GM21717 (cell line): ENCODE data around the gene KRT8.
"Not testable (repeated sequence)": the region's sequence is repeated elsewhere in the genome, so short reads cannot be mapped to it uniquely, and the experiment has no call there.

Experiments
- ATAC-seq: cut with Tn5 transposase; IDR thresholded peaks from one replicate; pipeline ENCODE4 v1.9.1; 2021; ENCODE audit warnings: mild to moderate bottlenecking, moderate library complexity; ENCODE audit not compliant: unreplicated experiment

The KRT8 gene

DNA sequence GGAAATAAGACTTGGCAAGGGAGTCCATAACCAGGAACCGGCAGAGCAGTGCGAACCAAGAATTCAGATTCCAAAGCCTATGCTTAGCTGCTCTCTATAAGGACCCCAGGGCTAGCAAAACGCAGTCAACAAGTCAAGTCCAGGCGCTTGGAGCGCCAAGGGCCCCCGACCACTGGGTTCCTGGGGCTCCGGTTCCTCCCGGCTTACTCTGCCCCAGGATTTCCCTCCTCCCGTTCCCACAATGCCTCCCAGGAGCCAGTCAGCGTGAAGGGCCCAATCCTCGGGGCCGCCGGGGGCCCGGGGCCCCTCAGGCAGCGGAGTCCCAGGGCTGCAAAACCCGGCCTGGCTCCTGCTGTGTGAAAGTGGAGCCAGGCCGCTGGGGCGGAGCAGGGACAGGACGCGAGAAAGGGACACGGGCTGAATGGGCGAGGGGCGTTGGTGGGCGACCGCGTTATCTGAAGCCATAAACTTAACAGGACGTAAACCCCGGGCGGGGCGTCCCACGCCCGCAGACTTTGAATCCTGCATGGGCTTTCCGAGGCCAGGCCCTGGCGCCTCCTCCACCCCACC, 1.5 kb downstream of the KRT8 start:
- ATAC-seq = no peak

DNA sequence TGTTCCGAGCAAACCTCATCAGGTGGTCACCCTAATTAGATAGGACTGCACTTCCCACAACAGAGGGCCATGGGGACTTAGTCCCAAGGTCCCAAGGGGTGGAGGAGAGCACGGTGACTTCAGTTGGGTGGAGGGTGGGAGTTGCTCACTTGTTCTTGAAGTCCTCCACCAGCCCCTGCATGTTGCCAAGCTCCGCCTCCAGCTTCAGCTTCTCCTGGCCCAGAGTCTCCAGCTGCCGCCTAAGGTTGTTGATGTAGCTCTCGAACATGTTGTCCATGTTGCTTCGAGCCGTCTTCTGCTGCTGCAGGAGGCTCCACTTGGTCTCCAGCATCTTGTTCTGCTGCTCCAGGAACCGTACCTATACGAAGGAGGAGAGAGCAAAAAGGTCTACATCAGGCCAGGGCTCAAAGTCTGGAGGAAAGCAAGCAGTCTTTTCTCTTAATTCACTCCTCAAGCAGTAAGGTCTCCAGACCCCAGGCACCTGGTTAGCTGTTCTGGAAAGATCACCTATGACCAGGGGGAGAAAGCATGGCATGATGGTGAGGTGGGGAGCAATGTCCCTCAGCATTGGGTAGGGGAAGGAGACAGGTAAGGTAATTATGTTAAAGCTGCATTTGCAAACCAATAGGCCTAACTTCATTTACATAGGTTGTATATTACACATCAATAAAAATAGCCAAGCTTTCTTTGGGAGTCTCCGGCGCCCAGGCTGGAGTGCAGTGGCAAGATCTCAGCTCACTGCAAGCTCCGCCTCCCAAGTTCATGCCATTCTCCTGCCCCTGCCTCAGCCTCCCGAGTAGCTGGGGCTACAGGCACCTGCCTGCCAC, 2.9 kb downstream of the KRT8 start:
- ATAC-seq = no peak

GRCh38 chr12:52900896-52901714, 3.8 kb downstream of the KRT8 start:
- ATAC-seq = no peak

DNA sequence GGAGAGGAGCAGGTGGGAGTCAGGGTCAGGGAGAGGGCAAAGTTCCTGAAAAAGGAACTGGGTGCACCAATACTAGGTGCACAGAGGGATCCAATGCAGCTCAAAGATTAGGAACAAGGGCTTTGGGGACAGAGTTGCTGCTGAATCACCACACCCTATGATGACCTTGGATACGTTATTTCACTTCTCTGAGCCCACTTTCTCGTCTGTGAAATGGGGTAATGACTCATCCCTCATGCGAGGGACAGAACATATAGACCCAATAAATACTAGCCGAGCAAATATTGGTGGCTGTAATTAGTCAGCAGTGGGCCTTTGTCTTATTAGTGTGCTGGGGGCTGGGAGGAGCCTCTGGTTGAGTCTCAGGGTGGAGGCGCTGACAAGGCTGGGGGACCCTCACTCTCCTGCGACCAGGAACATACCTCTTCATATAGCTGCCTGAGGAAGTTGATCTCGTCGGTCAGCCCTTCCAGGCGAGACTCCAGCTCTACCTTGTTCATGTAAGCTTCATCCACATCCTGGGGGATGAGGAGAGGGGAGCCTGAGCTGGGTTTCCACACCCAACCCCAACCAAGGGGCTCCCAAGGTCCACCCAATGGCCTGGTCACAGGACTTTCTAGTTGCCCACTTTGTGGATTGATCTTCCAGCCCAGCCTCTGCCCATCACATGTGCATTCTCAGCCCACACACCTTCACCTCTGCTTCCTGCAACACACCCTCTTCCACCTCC, 4.5 kb downstream of the KRT8 start:
- no peak for ATAC-seq

DNA sequence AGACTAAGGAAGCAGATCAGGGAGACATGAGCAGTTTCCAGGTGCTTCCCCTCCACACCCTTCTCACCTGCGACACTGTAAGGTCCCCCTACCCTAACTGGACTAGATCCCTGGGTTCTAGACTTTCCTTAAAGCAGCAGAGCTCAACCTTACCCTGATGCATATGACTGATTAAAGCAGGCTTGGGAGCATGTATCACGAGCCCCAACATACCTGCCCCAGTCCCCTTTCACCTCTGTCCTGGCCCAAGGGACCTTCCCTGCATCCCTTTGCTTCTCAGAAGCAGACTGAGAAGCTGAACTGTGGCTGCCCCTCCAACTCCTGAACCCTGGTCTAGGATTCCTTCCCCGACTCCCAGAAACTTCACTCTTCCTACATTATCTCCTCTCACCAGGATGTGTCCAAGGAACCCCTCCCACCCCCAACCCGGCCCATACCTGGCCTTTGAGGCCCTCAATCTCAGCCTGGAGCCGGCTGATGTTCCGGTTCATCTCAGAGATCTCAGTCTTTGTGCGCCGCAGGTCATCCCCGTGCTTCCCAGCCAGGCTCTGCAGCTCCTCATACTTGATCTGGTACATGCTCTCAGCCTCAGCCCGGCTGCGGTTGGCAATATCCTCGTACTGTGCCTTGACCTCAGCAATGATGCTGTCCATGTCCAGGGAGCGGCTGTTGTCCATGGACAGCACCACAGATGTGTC, 5.4 kb downstream of the KRT8 start:
- no peak for ATAC-seq

- no peak for ATAC-seq
These were observed 8.4 kb downstream of the KRT8 start for GRCh38 chr12:52896190-52897100.

DNA sequence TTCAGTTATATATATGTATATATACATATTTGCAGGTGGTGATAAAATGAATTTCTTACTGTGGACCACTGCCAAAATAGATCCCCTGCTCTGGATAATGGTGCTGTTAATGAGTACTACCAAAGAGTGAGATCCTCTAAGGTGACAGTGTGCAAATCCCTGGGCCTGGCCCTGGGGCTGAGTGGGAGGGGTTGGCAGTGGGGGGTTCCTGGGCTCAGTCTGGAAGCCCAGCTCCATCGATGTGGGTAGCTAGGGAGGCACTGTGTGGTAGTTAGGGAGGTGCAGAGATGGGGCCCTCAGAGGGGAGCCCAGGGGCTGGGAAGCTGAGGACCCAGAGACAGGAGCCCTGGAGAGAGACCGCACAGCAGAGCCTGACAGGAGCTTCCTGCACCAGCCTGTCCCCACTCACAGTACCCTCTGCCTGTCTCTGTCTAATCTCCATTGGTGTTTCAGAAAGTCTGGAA, 9.1 kb downstream of the KRT8 start:
- ATAC-seq = no peak

- no peak for ATAC-seq
These were observed 11.9 kb downstream of the KRT8 start for GRCh38 chr12:52892974-52893373.

DNA sequence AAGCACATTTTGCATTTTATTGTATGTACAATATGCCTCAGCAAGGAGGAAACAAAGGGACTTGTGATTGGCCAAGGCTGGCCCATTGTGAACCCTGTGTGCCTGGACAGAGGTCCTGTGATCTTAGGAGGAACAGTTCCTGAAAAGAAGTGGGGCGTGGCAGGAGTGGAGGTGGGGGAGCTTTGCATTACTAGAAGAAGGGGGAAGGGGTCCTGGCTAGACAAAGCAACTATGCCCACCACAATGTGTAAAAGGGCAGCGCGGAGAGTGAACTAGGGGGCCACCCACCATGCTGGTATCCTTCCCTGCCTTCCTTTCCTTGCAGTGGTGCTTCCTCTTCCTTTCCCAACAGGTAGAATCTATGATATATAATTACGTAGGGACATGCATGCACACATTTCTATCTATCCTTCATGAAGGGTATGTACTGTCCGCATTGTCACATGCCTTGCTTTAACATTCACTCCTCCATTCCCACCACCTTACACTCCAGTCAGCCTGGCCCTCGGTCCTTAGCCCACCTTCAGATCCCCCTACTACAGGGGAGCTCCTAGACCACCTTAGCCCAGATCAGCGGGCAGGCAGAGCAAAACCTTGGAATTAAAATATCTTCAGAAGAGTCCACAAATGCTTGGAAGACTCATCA, 12.5 kb downstream of the KRT8 start:
- no peak for ATAC-seq

DNA sequence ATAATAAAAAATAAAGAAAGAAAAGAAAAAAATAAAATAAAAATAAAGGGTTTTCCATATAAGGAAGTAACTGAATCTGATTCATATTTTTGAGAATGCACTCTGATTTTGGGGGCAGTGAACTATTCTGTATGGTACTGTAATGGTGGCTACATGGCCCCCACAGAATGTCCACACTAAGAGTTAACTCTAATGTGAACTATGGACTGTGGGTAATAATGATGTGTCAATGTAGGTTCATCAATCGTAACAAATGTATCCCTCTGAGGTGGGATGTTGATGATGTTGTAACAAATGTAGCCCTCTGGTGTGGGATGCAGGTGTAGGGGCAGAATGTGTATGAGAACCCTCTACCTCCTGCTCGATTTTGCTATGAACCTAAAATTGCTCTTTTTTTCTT, 13.8 kb downstream of the KRT8 start:
- no peak for ATAC-seq

DNA sequence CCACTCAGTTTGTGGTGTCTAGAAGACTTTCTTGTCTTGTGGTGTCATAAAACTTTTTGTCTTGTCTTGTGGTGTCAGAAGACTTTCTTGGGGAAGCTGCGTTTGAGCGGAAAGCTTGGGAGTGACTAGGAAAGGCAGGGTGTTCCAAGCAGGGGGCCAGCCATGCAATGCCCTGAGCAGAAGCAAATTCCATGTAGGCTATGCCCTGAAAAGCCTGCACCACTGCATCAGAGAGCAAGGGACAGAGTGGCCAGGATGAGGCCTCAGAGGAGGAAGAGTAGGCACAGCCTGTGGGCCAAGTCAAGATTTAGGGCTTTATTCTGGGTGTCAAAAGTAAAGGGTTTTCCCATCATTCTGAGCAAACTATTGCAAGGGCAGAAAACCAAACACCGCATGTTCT, 14.5 kb downstream of the KRT8 start:
- ATAC-seq = no peak

DNA sequence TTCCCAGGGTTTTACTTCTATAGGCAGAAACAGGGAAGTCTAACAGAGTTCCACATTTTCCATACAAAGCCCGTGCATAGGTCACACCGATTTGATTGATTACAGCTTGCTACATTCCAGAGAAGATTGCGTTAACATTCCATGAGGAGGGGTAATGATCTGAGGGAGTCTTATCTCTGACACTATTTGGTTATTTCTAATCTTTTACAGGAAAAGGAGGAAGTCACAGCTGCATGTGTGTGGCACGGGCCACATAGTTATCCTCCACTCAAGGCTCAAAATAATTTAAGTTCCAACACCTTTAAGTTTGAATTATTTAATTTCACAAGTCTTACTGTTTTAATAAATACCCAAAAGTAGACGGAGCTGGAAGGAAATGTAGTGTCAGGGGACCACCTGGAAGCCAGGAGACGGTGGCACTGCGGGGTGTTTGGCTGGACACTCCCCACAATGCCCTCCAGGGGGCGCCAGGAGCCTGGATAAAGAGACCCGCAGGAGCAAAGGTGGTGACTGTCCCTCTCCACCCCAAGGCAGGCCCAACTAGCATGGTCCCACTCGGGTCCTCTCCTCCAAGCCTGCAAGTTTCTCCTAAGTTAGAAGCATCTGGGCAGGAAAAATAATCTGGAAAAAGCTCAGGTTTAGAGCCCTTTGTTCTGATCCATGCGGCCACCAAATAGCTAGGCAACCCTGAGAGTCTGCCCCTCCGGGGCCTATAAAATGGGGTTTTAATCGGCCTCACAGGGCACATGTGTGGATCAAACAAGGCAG, 20.2 kb downstream of the KRT8 start:
- ATAC-seq = no peak

- not testable (repeated sequence) for ATAC-seq
These were observed 24.4 kb downstream of the KRT8 start for GRCh38 chr12:52880499-52880898.

DNA sequence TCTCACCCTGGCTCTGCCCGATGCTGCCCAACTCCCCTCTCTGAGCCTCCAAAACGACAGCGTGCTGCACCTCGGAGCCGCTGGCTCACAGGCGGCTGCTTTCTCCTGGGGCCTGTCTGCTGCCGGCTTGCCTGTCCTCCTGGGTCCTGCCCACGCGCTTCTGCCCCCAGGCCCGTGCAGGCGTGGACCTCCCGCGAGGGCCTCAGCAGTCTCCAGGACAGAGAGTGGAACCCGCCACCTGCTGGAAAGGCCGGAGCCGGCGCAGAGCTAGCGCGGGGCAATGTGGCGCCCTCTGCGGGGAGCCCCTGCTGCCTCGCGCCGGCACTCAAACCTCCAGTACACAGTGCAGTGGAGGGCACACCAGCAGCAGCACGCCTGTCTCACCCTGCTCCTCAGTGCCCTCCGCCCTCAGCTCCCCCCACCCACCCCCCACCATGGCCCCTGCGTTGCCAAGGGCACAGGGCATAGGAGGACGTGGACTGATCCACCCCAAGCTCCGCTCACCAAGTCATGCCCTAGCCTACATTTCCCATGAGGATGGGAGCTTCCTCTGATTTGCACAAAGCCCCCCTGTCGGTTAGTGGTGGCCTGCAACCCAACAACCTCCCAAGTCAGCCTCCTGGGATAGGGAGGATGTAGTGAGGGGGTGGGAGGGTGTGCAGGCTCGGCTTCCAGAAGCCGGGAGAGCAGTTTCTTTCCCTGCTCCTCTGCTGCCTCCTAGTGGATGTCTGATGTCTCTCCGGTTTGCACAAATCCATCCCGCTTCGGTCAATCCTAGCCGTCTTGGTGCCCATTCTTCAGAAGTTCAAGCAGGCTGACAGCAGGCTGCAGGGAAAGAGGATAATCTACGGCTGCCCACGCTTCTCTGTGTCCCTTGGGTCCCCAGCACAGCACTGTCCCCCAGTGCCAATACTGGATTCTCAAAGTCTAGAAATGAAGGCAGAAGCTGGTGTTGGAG, 25.2 kb downstream of the KRT8 start:
- no peak for ATAC-seq

DNA sequence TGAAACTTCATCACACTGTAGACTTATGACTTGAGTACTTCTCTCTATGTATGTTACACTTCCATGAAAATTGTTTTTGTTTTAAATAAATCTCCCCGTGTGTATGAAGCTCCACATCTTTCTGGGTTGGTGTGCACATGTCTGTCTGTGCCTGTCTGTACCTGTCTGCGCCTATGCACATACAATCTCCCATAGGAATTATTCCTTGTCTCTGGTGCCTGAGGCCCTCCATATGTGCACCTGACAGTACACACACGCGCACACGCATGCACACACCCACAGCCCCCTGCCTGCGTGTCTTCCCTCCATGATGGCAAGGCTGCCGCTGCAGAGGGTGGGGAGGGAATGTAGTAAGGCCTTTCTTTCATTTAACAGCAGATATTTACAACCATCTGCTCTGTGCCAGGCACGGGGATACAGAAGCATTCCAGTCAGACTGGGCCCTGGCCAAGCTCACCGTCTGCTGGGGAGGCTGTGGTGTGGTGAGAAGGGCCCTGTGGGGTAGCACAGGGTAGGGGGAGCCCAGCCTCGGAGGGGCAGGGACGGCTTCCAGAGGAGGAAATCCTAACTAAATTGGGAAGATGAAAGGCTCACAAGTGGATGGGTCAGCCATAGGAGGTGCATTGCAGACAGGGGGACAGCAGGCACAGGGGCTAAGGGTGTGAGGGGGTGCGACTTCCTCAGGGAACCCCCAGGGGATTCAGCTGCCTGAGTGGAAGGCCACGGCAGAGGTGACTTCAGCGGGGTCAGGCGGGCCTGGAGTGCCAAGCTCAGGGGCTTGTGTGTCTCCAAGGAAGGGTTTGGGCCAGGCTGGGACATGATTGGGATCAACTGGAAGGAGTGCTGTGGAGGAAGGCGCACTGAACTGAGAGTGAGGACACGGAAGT, 26.1 kb downstream of the KRT8 start:
- ATAC-seq = no peak

GRCh38 chr12:52877242-52877641, 27.6 kb downstream of the KRT8 start:
- ATAC-seq = no peak
